ENCODE measurements around the gene APOL1. TPM values are rescaled to one million over a fixed set of nuclear protein-coding genes. Genes with fewer than 3 reads are reported as not detected.

The APOL1 gene
- total RNA-seq, 1 donor from 2014 or later, result 30.1 TPM

DNA sequence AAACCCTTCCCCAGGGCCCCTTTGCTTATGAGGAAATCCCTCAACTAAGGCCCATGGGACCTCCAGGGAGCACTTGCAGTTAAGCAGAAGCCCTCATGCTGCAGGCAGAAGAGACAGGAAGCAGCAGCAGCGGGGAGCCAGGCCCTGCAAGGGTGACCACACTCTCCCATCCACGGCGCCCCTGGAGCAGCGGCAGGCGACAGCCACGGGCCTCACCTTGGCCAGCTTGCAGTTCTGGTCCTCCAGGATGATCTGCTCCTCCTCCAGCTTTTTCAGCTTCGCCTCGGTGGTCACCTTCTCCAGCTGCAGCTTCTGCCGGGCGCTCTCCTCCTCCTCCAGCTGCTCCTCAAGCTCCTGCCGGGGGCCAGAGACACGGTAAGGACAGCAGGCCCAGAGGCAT is 47.0 kb downstream of the APOL1 start:
- Histone ChIP-seq H3K4me1 (no peaks in the 10 kb centered on the region), H3K4me3 (no peak overlapping the region), H3K27me3 (no peaks in the 10 kb centered on the region), H3K9me3 (no peaks in the 10 kb centered on the region), H3K36me3 (peaks cover 100% of the 10 kb centered on the region in 2 donors), H3K27ac (peak overlapping the region; percentile 31 to 35)
- TF ChIP-seq, protein P1, sequence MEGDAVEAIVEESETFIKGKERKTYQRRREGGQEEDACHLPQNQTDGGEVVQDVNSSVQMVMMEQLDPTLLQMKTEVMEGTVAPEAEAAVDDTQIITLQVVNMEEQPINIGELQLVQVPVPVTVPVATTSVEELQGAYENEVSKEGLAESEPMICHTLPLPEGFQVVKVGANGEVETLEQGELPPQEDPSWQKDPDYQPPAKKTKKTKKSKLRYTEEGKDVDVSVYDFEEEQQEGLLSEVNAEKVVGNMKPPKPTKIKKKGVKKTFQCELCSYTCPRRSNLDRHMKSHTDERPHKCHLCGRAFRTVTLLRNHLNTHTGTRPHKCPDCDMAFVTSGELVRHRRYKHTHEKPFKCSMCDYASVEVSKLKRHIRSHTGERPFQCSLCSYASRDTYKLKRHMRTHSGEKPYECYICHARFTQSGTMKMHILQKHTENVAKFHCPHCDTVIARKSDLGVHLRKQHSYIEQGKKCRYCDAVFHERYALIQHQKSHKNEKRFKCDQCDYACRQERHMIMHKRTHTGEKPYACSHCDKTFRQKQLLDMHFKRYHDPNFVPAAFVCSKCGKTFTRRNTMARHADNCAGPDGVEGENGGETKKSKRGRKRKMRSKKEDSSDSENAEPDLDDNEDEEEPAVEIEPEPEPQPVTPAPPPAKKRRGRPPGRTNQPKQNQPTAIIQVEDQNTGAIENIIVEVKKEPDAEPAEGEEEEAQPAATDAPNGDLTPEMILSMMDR (IDR thresholded peaks at IDR 0.05), result no peak
- DNase-seq (ENCODE audit: low spot score in 2 of 2), result no peak
- intact Hi-C loops (cut with DNase I), result no loop called here

DNA sequence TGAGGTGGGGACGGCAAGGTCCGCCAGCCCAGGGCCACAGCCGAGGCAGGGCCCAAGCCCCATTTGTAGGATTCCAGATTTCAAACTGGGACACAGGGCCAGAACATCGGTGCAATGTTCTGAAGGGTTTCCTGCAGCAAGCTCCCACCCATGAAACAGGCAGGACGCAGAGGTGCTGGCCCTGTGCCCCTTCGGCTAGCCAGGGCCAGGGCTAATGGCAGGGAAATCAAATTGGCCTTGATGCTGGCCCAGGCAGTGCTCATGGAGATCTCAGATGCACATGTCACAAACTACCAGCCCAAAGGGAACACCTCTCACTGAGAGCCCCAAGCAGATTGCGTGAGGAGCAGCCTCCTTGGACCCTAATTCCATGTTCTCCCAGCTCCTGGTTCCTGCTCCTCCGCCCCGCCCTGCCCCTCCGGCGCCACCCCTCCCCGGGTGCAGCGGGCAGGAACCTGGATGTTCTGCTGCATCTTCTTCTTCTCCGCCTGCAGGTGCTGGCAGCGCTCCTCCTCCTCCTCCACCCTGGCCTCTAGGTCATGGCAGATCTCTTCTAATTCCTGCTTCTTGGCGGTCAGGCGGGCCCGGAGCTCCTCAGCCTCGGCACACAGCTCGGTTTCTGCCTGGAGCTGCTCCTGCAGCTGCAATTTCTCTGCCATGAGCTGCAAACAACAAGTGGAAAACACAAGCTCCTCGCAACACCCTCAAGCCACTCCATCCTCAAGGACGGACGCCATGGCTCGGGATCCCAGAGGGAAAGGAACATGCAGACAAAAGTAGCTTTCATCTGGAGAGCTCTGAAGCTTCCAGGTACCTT is 47.7 kb downstream of the APOL1 start:
- intact Hi-C loops (cut with DNase I), result loop anchor here (1.0 kb wide), 1 partner anchor 171 kb away; no protein-coding TSS in a partner anchor
- no peak overlapping the region for H3K4me3 ChIP-seq
- peaks cover 100% of the 10 kb centered on the region in 2 donors for H3K36me3 ChIP-seq
- no peaks in the 10 kb centered on the region for H3K9me3 ChIP-seq
- no peaks in the 10 kb centered on the region for H3K27me3 ChIP-seq
- TF ChIP-seq, protein P1 (IDR thresholded peaks at IDR 0.05), result no peak
- no peak for DNase-seq (ENCODE audit: low spot score in 2 of 2)
- peak overlapping the region; percentile 31 to 48 for H3K27ac ChIP-seq
- no peaks in the 10 kb centered on the region for H3K4me1 ChIP-seq

DNA sequence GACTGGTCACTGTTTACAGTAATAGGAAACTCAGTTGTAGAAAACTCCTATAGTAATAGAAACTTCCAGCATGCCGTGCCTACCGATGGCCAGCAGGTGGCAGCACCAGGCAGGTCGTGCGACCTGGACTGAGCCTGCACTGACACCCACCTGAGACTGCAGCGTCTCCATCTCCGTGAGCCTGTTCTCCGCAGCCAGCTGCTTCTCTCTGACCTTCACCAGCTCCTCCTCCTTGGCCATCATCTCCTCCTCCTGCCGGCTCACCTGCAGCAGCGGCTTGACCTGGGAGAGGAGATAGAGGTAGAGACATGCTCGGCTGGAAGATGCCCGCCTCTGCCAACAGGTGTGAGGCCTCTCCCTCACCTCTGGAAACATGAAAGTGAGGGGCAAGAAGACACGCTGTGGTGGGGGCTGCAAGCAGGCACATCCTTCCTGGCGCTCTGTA is 48.5 kb downstream of the APOL1 start:
- DNase-seq (ENCODE audit: low spot score in 2 of 2), result peak in 1 of 2 donors; percentile 85
- peaks cover 100% of the 10 kb centered on the region in 2 donors for H3K36me3 ChIP-seq
- no peak overlapping the region for H3K4me3 ChIP-seq
- no peaks in the 10 kb centered on the region for H3K27me3 ChIP-seq
- intact Hi-C loops (cut with DNase I), result loop anchor here (1.0 kb wide), 1 partner anchor 170 kb away; no protein-coding TSS in a partner anchor
- TF ChIP-seq, protein P1 (IDR thresholded peaks at IDR 0.05), result peak; percentile 90 to 94 (median 91)
- no peaks in the 10 kb centered on the region for H3K4me1 ChIP-seq
- peak overlapping the region; percentile 35 to 48 for H3K27ac ChIP-seq
- no peaks in the 10 kb centered on the region for H3K9me3 ChIP-seq

DNA sequence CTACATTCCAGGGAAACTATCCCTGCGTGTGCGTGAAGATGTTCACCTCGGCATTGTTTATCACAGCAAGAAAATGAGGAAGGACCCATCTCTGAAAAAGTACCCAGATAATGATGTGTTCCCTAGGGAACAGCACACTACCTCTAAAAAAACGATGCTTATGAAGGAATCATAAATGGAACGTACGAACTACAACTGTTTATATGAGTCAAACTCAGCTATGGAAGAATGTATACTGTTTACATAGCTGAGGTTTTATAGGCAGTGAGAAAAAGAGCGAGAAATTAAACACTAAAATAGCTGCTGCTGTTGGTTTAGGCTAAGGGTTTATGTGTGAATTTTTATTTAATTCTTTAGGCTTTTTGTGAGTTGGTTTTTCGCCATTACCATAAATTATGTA is 48.9 kb downstream of the APOL1 start:
- Histone ChIP-seq H3K4me1 (no peaks in the 10 kb centered on the region), H3K36me3 (peaks cover 100% of the 10 kb centered on the region in 2 donors), H3K27ac (peak overlapping the region; percentile 35 to 48), H3K27me3 (no peaks in the 10 kb centered on the region), H3K9me3 (no peaks in the 10 kb centered on the region), H3K4me3 (no peak overlapping the region)
- TF ChIP-seq, protein P1 (IDR thresholded peaks at IDR 0.05), result no peak
- no peak for DNase-seq (ENCODE audit: low spot score in 2 of 2)
- intact Hi-C loops (cut with DNase I), result loop anchor here (1.0 kb wide), 1 partner anchor 169 kb away; no protein-coding TSS in a partner anchor

DNA sequence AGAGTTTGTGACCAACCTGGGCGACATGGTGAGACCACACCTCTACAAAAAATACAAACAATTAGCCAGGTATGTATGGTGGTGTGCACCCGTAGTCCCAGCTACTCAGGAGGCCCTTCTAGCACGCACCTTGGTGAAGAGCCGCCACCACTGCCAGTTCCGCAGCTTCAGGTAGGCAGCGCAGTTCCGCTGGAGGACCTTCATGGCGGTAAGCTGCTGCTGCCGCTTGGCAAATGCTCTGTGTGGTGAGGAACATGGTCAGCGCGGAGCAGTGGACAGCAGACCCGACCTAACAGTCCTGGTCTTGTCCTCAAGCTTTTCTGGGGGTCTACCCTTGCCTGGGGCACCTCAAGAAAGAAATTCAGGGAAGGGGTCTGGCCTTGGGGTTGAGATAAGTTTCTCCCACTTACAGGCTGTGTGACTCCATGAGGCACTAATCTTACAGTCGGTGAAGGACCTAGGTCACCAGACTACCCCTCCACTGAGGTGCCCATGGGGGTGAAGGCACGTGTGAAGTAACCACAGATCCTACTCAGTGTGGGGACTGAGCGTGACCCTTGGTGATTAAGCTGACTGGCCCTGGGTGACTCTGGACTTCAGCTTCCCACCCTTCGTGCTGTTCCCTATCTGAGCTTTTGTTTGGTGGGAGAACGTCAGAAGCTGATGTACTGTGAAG is 49.6 kb downstream of the APOL1 start:
- Histone ChIP-seq H3K4me3 (no peak overlapping the region), H3K36me3 (peaks cover 100% of the 10 kb centered on the region in 2 donors), H3K9me3 (no peaks in the 10 kb centered on the region), H3K27me3 (no peaks in the 10 kb centered on the region), H3K4me1 (no peaks in the 10 kb centered on the region), H3K27ac (peak overlapping the region; percentile 35 to 48)
- intact Hi-C loops (cut with DNase I), result no loop called here
- DNase-seq (ENCODE audit: low spot score in 2 of 2), result no peak
- TF ChIP-seq, protein P1 (IDR thresholded peaks at IDR 0.05), result no peak

All from ascending aorta (tissue), 2 donors.